KMS-11 (cell line): Measurements from ENCODE around the gene UBE2D3.

Experiments used
- H2AFZ ChIP-seq: fragments of 200-600 bp; sonication (generic); 2 replicates; pipeline ENCODE4 v1.6.1; 2016; ENCODE audit warnings: antibody characterized with exemption, mixed run types, low read depth
- H3K27ac ChIP-seq: fragments of 200-600 bp; sonication (generic); 2 replicates; pipeline ENCODE4 v1.6.1; 2016; ENCODE audit warnings: mild to moderate bottlenecking, mixed run types
- H3K27me3 ChIP-seq: fragments of 200-600 bp; sonication (generic); 2 replicates; pipeline ENCODE4 v1.6.1; 2017; ENCODE audit warnings: mild to moderate bottlenecking, low read depth, mixed run types, moderate library complexity; ENCODE audit not compliant: insufficient read depth
- H3K36me3 ChIP-seq: fragments of 200-600 bp; sonication (generic); 2 replicates; pipeline ENCODE4 v1.6.1; 2017; ENCODE audit warnings: mild to moderate bottlenecking, mixed run types; ENCODE audit not compliant: insufficient read depth
- H3K4me1 ChIP-seq: fragments of 200-600 bp; sonication (generic); 2 replicates; pipeline ENCODE4 v1.6.1; 2016; ENCODE audit warnings: mild to moderate bottlenecking, low read depth, mixed run types; ENCODE audit not compliant: poor library complexity, severe bottlenecking
- H3K4me2 ChIP-seq: fragments of 200-600 bp; sonication (generic); 2 replicates; pipeline ENCODE4 v1.7.0; 2016; ENCODE audit warnings: mild to moderate bottlenecking, mixed run types
- H3K4me3 ChIP-seq: fragments of 200-600 bp; sonication (generic); IDR thresholded peaks from 2 replicates; pipeline ENCODE4 v1.6.1; 2017; ENCODE audit warnings: low read depth, low read length, mixed read lengths; ENCODE audit not compliant: insufficient read depth
- H3K79me2 ChIP-seq: fragments of 200-600 bp; sonication (generic); 2 replicates; pipeline ENCODE4 v1.6.1; 2016; ENCODE audit warnings: low read depth, mixed run types; ENCODE audit not compliant: insufficient read depth
- H3K9ac ChIP-seq: fragments of 200-600 bp; sonication (generic); 2 replicates; pipeline ENCODE4 v1.6.1; 2016; ENCODE audit warnings: mild to moderate bottlenecking, mixed run types
- H4K20me1 ChIP-seq: fragments of 200-600 bp; sonication (generic); 2 replicates; pipeline ENCODE4 v1.6.1; 2016; ENCODE audit warnings: mild to moderate bottlenecking, mixed run types; ENCODE audit not compliant: insufficient read depth
- CTCF ChIP-seq: fragments of 200-600 bp; sonication (generic); conservative IDR thresholded peaks from 2 replicates; pipeline ENCODE4 v1.6.1; 2017; ENCODE audit warnings: low read depth, mild to moderate bottlenecking, antibody characterized with exemption, low read length, moderate library complexity, mixed read lengths

The UBE2D3 gene

DNA sequence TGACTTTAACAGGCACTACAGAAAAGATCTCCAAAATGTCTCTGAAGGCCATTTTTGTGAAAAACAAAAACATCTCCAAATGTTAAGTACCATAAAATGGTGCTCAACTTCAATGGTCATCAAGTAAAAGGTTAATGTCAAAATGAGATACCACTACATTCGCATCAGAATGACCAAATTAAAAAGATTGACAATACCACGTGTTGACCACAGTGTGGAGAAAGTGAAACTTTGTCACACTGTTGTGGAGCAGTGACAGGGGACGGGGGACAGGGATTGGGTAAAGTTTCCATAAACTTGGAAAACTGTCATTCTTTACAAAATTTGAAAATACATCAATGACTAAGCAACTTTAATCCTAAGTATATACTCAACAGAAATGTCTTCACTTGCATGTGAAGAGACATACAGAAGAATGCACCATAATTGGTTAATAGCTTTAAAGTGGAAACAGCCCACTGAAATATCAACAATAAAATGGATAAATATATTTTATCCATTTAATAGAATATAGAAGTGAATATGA lies 22.3 kb upstream of the UBE2D3 start:
- H3K9ac ChIP-seq, result no peak overlapping the region
- no peak overlapping the region for H3K4me2 ChIP-seq
- H3K4me3 ChIP-seq, result no peak overlapping the region
- no peaks in the 10 kb centered on the region for H3K27me3 ChIP-seq
- H2AFZ ChIP-seq, result no peak overlapping the region
- H3K79me2 ChIP-seq, result no peaks in the 10 kb centered on the region
- H4K20me1 ChIP-seq, result no peaks in the 10 kb centered on the region
- TF ChIP-seq CTCF, result no peak
- no peaks in the 10 kb centered on the region for H3K36me3 ChIP-seq
- H3K27ac ChIP-seq, result no peak overlapping the region
- peaks cover 6% of the 10 kb centered on the region for H3K4me1 ChIP-seq

DNA sequence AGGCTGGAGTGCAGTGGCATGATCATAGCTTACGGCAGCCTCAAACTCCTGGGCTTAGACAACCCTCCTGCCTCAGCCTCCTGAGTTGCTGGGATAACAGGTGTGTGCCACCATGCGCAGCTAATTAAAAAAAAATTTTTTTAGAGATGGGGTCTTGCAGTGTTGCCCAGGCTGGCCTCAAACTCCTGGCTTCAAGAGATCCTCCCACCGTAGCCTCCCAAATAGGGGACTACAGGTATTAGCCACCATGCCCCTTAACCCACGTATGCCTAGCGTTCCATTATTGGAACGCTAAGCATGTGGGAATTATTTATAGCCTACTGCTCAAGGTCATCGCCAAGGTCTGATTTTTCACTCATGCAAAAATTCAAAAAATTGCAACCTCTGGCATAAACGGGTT lies 20.3 kb upstream of the UBE2D3 start:
- no peak overlapping the region for H3K4me2 ChIP-seq
- H3K9ac ChIP-seq, result no peak overlapping the region
- TF ChIP-seq CTCF, result no peak
- no peaks in the 10 kb centered on the region for H3K36me3 ChIP-seq
- H3K79me2 ChIP-seq, result no peaks in the 10 kb centered on the region
- no peak overlapping the region for H3K27ac ChIP-seq
- no peak overlapping the region for H3K4me3 ChIP-seq
- H2AFZ ChIP-seq, result no peak overlapping the region
- no peaks in the 10 kb centered on the region for H3K27me3 ChIP-seq
- peaks cover 7% of the 10 kb centered on the region for H3K4me1 ChIP-seq
- H4K20me1 ChIP-seq, result no peaks in the 10 kb centered on the region

DNA sequence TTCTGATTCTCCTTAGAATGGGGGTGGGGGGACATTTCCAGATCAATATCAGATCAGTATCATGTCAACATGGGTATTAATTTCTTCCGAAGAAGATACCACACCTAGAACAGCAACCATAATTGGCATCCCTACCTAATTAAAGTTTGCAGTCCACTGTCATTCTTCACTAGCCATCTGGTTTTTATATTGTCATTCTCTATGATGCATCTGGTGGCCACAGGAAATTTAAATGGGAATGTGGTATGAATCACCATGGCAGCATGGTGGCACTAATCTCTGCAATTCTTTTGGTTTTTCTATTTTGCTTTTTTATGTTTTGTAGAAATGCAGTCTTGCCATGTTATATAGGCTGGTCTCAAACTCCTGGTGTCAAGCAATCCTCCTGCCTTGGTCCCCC lies 16.6 kb upstream of the UBE2D3 start:
- TF ChIP-seq CTCF, result no peak
- Histone ChIP-seq H4K20me1 (no peaks in the 10 kb centered on the region), H2AFZ (no peak overlapping the region), H3K27me3 (no peaks in the 10 kb centered on the region), H3K79me2 (no peaks in the 10 kb centered on the region), H3K4me2 (no peak overlapping the region), H3K9ac (no peak overlapping the region), H3K4me1 (peaks cover 12% of the 10 kb centered on the region), H3K36me3 (no peaks in the 10 kb centered on the region), H3K4me3 (no peak overlapping the region), H3K27ac (no peak overlapping the region)

DNA sequence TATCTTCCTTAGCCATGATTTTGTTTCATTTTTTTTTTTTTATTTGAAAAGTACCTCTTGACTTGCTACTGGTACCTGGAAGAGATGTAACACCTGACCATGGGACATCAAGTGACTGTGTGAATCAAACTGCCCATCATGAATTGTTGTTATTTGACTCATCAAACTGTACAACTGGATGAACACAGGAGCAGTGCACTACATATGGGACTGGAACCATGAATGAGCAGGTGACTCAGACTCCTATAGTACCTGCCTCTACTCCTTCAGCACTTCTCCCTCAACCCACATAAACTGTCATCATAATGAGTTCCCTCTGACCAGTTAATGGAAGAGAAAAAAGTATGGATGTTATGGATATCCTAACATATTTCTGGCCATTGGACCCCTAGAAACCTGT lies 15.9 kb upstream of the UBE2D3 start:
- H3K79me2 ChIP-seq, result no peaks in the 10 kb centered on the region

More for the DNA sequence above, 15.9 kb upstream of the UBE2D3 start:
- Histone ChIP-seq H3K9ac (no peak overlapping the region), H3K27me3 (no peaks in the 10 kb centered on the region), H3K4me1 (peaks cover 12% of the 10 kb centered on the region), H3K4me2 (no peak overlapping the region), H4K20me1 (no peaks in the 10 kb centered on the region), H3K36me3 (no peaks in the 10 kb centered on the region), H3K27ac (no peak overlapping the region), H2AFZ (no peak overlapping the region), H3K4me3 (no peak overlapping the region)
- TF ChIP-seq CTCF, result no peak
